ENCODE data around the gene DPEP2.

DNA sequence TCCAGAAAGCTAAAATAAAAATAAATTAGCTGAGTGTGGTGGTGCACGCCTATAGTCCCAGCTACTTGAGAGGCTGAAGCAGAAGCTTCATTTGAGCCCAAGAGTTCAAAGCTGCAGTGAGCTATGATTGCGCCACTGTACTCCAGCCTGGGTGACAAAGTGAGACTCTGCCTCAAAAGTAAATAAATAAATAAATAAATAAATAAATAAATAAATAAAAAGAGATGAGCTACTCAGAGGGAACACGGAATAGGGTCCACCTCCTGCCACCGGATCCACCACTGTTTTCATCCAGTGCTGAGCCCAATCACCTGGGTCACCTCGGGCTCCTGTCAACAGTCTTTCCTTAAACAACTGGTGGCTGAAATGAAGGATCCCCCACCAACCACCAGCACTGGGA lies 12.3 kb downstream of the DPEP2 start:
- TF ChIP-seq POLR2A (IDR thresholded peaks at IDR 0.05; ENCODE audit: low read depth, low read length) (no peak), POLR2AphosphoS5 (IDR thresholded peaks at IDR 0.05; ENCODE audit: low read depth, low read length) (no peak), SPI1 (IDR thresholded peaks at IDR 0.05; ENCODE audit: low read depth, low read length) (no peak), TAF1 (IDR thresholded peaks at IDR 0.05; ENCODE audit: low read depth, low read length) (no peak)

All from GM12891 (cell line).